Heart left ventricle (tissue), 13 donors: Measurements from ENCODE around the gene AKNA.

ENCODE experiments used
- CTCF ChIP-seq, 12 donors: fragments of 200-600 bp; sonication (generic) in 4 of 12; IDR thresholded peaks; one replicate each; pipeline versions ENCODE4 v1.5.0 to v1.8.0; 2018 to 2022; ENCODE audit warnings: antibody characterized with exemption in 12 of 12, mild to moderate bottlenecking in 5 of 12
- POLR2A ChIP-seq, 2 donors: fragments of 450-650 bp; IDR thresholded peaks; one replicate each; pipeline ENCODE4 v1.6.1; 2017; ENCODE audit warnings: antibody characterized with exemption in 2 of 2, mild to moderate bottlenecking in 2 of 2, moderate library complexity in 2 of 2
- donor health status: ischemic (EF 13 %, LVEDD 7.1; RV severe dilation, severe dysfunction).
- donor health status: DM: no; HTN: yes; CAD: no.
- donor health status: DM: no; HTN: no; CAD: no.
- donor health status: ischemic (EF 25% LVEDD 6.9; RV normal size, moderate dysfunction).
- donor health status: ischemic (EF 25% LVEDD 5.7; RV mildly dilated, moderate dysfunction).
- donor health status: ischemic (EF 35%, LVEDD 5.7; RV mildly dilated, moderate dysfunction).
- donor health status: nonischemic (EF 11% LVEDD 7.7; RV severe dilation, severe dysfunction).
- donor health status: DM: yes; HTN: yes; CAD: no.
- donor health status: PGD.
- donor health status: ischemic (EF 29% LVEDD 5.4; RV normal size, mild dysfunction).
- donor health status: nonischemic (EF 23%, LVEDD 6.1; RV moderate dilation, normal function).

- TF ChIP-seq CTCF (IDR thresholded peaks at IDR 0.05), result no peak
- TF ChIP-seq POLR2A (IDR thresholded peaks at IDR 0.05), result no peak
These were observed 18.7 kb upstream of the AKNA start for GRCh38 chr9:114406441-114406840.
